Measurements from ENCODE around the gene PSMD11. TPM values are rescaled to one million over a fixed set of nuclear protein-coding genes. Genes with fewer than 3 reads are reported as not detected.

The PSMD11 gene
- total and polyA plus RNA-seq, 2 of the 8 experiments (the other 6 are each of a cell fraction or from before 2014, with no cell fraction given) = 68.4 to 171 TPM

DNA sequence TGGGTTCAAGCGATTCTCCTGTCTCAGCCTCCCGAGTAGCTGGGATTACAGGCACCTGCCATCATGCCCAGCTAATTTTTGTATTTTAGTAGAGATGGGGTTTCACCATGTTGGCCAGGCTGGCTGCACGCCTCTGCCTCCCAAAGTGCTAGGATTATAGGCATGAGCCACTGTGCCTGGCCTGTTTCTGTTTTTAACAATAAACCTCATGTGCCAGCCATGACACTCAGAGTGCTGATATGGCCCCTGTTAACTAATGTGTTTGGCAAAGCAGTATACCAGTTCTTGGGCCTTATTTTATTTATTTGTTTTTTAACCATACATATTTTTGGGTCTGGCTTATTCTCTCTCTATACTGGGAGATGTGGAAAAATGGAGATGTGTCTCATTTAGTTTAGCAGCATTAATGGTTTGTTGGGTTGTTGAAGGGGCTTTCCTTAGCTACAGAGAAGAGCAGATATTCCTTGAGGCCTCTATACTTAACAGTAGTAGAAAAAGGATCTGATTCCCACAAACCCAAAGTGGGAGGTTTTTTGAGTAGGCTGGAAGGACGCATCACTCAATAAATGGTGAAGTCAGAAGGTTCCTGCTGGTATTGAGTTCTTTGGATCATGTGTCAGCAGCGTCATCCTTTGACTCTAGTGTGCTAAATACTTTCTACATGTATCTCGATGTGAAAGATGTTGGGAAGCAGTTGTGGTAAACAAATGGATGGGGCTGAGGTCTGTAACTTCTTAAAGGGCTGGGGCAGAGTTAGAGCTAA, 26.3 kb downstream of the PSMD11 start (continued):
- TF ChIP-seq HDAC2 (IDR thresholded peaks at IDR 0.05; ENCODE audit: borderline replicate concordance in 1 of 2, low read depth in 2 of 2, low read length in 2 of 2) (no peak), EZH2 (IDR thresholded peaks at IDR 0.05; ENCODE audit: low read depth, low read length, severe bottlenecking) (no peak), CHD2 (IDR thresholded peaks at IDR 0.05; ENCODE audit: low read length) (no peak), GABPA (IDR thresholded peaks at IDR 0.05; ENCODE audit: borderline replicate concordance, insufficient read depth, low read length) (no peak)
- TF ChIP-seq, protein P1, sequence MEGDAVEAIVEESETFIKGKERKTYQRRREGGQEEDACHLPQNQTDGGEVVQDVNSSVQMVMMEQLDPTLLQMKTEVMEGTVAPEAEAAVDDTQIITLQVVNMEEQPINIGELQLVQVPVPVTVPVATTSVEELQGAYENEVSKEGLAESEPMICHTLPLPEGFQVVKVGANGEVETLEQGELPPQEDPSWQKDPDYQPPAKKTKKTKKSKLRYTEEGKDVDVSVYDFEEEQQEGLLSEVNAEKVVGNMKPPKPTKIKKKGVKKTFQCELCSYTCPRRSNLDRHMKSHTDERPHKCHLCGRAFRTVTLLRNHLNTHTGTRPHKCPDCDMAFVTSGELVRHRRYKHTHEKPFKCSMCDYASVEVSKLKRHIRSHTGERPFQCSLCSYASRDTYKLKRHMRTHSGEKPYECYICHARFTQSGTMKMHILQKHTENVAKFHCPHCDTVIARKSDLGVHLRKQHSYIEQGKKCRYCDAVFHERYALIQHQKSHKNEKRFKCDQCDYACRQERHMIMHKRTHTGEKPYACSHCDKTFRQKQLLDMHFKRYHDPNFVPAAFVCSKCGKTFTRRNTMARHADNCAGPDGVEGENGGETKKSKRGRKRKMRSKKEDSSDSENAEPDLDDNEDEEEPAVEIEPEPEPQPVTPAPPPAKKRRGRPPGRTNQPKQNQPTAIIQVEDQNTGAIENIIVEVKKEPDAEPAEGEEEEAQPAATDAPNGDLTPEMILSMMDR (IDR thresholded peaks at IDR 0.05; ENCODE audit: control extremely low read depth in 1 of 3, insufficient read depth in 1 of 3, low read depth in 1 of 3, low read length in 3 of 3) = no peak
